Caco-2 (cell line): Measurements from ENCODE around the gene SEZ6. TPM values are rescaled to one million over a fixed set of nuclear protein-coding genes. Genes with fewer than 3 reads are reported as not detected.

Experiments used
- BruUV-seq: library from RNA; stranded (reverse); fragments of 400-500 nt; replicated peaks from 2 replicates; lab custom pipeline; 2021; lab: Mats Ljungman, UMichigan
- CTCF ChIA-PET: fragments of 300-600 bp; sonication (Branson Sonifier 250); formaldehyde crosslinking; loops from one replicate; lab custom pipeline; 2022; ENCODE audit warnings: antibody characterized with exemption; lab: Charles Lee
- POLR2A ChIA-PET: fragments of 300-600 bp; sonication (Branson Sonifier 250); formaldehyde crosslinking; loops from one replicate; lab custom pipeline; 2022; ENCODE audit warnings: antibody characterized with exemption; lab: Charles Lee
- DNase-seq, 2 experiments: peaks; one replicate each; pipeline versions ENCODE4 v3.0.0 to v3.0.0-alpha.2; 2020 to 2022
- H3K27me3 ChIP-seq: replicated peaks from 2 replicates; pipeline ENCODE4 v1.6.0; 2011; ENCODE audit warnings: low read length; ENCODE audit not compliant: control insufficient read depth, insufficient read depth
- H3K36me3 ChIP-seq: 2 replicates; pipeline ENCODE4 v1.5.1; 2011; ENCODE audit warnings: low read length; ENCODE audit not compliant: control insufficient read depth, insufficient read depth
- H3K4me1 ChIP-seq: fragments of 250-450 bp; sonication (Bioruptor Pico); 2 replicates; pipeline ENCODE4 v1.5.1; 2020; ENCODE audit warnings: mild to moderate bottlenecking
- H3K4me3 ChIP-seq: 2 replicates; pipeline ENCODE4 v1.5.1; 2011; ENCODE audit warnings: low read depth, mild to moderate bottlenecking, control low read depth, low read length
- H3K9me3 ChIP-seq: fragments of 250-450 bp; sonication (Bioruptor Pico); 2 replicates; pipeline ENCODE4 v1.5.1; 2020; ENCODE audit warnings: mild to moderate bottlenecking, moderate library complexity
- H3K27ac Mint-ChIP-seq: one replicate; pipeline ENCODE4 v1.8.0; 2022; ENCODE audit warnings: mixed read lengths; ENCODE audit not compliant: unreplicated experiment
- H3K27me3 Mint-ChIP-seq: one replicate; pipeline ENCODE4 v1.8.0; 2022; ENCODE audit warnings: mixed read lengths; ENCODE audit not compliant: insufficient read depth, unreplicated experiment
- H3K36me3 Mint-ChIP-seq: one replicate; pipeline ENCODE4 v1.8.0; 2022; ENCODE audit warnings: mild to moderate bottlenecking, mixed read lengths; ENCODE audit not compliant: insufficient read depth, unreplicated experiment
- H3K4me1 Mint-ChIP-seq: one replicate; pipeline ENCODE4 v1.8.0; 2022; ENCODE audit warnings: low read depth, mixed read lengths; ENCODE audit not compliant: unreplicated experiment
- H3K4me3 Mint-ChIP-seq: one replicate; pipeline ENCODE4 v1.8.0; 2022; ENCODE audit warnings: mild to moderate bottlenecking, moderate library complexity, mixed read lengths; ENCODE audit not compliant: unreplicated experiment
- H3K9me3 Mint-ChIP-seq: one replicate; pipeline ENCODE4 v1.8.0; 2022; ENCODE audit warnings: mixed read lengths; ENCODE audit not compliant: unreplicated experiment
- intact Hi-C: fragments of 100-400 bp; cut with micrococcal nuclease; formaldehyde crosslinking; loops from one replicate; pipeline ENCODE4 v1.10.0; 2022; ENCODE audit not compliant: unreplicated experiment
- total RNA-seq: library from RNA; stranded (reverse); gene quantifications from 2 replicates; pipeline ENCODE4 v1.2.3, GENCODE V29; 2022
- TF ChIP-seq, protein P1 (sequence below), 2 experiments: fragments of 200-600 bp in 1 of 2; IDR thresholded peaks; 1 replicate in 1 of 2; 2 replicates in 1 of 2; pipeline versions ENCODE4 v1.5.1 to v1.8.0; 2011 to 2022; ENCODE audit warnings: antibody characterized with exemption in 1 of 2, control low read depth in 1 of 2, inconsistent platforms in 1 of 2, low read depth in 1 of 2, low read length in 1 of 2, mild to moderate bottlenecking in 1 of 2, moderate library complexity in 1 of 2; ENCODE audit not compliant: insufficient read depth in 1 of 2, severe bottlenecking in 1 of 2, unreplicated experiment in 1 of 2

The SEZ6 gene
- total RNA-seq, 1 experiment from 2014 or later, result not detected

DNA sequence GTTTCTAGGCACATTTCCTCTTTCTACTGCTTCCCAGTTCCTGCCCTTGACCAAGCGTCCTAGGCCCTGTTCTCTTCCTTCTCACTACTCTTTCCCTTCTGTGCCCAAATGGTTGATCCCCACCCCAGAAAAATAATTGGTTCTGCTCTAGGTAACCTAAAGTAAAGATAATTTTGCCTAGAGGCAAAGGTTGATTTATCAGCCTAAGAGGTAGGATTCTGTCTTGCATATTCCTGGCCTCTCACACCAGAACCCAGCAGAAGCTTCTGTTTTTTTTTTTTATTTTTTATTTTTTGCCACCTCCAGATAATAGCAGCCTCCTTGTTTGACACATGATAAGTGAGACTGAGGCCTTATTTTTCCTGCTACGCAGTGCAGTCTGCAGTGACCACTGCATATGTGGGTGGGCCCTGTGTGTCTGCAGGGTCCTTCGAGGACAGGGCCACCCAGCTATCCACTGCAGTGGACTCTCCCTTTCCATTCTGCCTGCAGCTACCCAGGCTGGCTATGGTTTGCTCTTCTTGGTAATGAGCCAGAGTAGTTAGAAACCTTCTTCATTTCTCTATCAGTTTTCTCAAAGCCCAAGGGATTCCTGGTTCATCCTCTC is 37.8 kb upstream of the SEZ6 start:
- TF ChIP-seq, protein P1, sequence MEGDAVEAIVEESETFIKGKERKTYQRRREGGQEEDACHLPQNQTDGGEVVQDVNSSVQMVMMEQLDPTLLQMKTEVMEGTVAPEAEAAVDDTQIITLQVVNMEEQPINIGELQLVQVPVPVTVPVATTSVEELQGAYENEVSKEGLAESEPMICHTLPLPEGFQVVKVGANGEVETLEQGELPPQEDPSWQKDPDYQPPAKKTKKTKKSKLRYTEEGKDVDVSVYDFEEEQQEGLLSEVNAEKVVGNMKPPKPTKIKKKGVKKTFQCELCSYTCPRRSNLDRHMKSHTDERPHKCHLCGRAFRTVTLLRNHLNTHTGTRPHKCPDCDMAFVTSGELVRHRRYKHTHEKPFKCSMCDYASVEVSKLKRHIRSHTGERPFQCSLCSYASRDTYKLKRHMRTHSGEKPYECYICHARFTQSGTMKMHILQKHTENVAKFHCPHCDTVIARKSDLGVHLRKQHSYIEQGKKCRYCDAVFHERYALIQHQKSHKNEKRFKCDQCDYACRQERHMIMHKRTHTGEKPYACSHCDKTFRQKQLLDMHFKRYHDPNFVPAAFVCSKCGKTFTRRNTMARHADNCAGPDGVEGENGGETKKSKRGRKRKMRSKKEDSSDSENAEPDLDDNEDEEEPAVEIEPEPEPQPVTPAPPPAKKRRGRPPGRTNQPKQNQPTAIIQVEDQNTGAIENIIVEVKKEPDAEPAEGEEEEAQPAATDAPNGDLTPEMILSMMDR (IDR thresholded peaks at IDR 0.05; ENCODE audit: insufficient read depth in 1 of 2, low read depth in 1 of 2, low read length in 1 of 2, severe bottlenecking in 1 of 2, unreplicated experiment in 1 of 2), result no peak
- H3K4me3 Mint-ChIP-seq, result no peak overlapping the region
- no peaks in the 10 kb centered on the region for H3K9me3 ChIP-seq
- H3K27me3 Mint-ChIP-seq, result peaks cover 5% of the 10 kb centered on the region
- no peaks in the 10 kb centered on the region for H3K27me3 ChIP-seq
- intact Hi-C loops, result loop anchor here (5.0 kb wide), 1 partner anchor 36 kb away; the partner anchor contains the start of gene SEZ6
- H3K36me3 ChIP-seq, result no peaks in the 10 kb centered on the region
- no peak overlapping the region for H3K4me3 ChIP-seq
- DNase-seq, result no peak
- CTCF ChIA-PET, result no interaction called here
- H3K36me3 Mint-ChIP-seq, result no peaks in the 10 kb centered on the region
- no peaks in the 10 kb centered on the region for H3K9me3 Mint-ChIP-seq
- peaks cover 17% of the 10 kb centered on the region for H3K4me1 Mint-ChIP-seq
- H3K4me1 ChIP-seq, result 0 out of 2 replicates have a peak, but pooled peaks cover 2% of the 10 kb centered on the region
- POLR2A ChIA-PET, result no interaction called here
- no peak overlapping the region for H3K27ac Mint-ChIP-seq
- no TSS peak for BruUV-seq

DNA sequence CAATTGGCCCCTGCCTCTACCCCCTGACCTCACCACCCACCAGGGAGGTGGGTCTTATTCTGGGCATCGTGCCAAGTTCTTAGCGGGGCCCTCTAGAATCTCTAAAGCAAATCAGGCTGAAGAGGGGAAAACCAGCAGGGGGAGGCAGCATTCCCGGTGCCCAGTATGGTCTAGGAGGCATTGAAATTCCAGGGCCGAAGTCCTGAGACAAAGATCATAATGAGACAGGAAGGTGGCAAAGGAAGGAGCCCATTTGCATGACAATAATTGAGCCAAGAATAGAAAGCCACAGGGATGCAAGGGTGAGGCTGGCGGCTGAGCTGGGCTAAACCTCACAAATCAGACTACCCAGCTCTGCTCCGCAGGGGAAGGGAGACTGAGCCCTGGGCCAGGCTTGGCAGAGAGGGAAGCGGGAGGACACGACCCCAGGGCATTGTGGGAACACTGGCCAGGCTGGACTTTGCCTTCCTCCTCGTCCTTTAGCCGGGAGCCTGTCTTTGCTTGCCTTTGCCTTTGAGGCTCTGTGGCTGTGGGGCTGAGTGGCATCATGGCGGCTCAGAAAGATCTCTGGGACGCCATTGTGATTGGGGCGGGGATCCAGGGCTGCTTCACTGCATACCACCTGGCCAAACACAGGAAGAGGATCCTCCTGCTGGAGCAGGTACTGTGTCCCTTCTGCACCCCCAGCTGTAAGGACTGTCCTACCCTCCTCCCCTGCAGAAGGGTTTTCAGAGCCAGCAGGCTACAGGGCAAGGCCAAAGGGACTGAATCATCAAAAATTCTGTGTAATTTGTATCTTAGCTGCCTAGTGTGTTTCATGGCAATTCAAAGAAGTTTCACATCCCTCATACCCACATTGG is 37.1 kb upstream of the SEZ6 start, which contains the start of gene PIPOX:
Gene PIPOX, plus strand, starts transcription at position 463 of the 860 bp plus-strand sequence. Its CDS starts 85 bp downstream, at position 548.
- Mint-ChIP-seq H3K9me3 (no peaks in the 10 kb centered on the region), H3K4me1 (peaks cover 17% of the 10 kb centered on the region), H3K27me3 (peaks cover 3% of the 10 kb centered on the region), H3K27ac (no peak within 1 kb of the TSS), H3K4me3 (no peak within 1 kb of the TSS), H3K36me3 (no peaks in the 10 kb centered on the region)
- Histone ChIP-seq H3K4me1 (no peaks in the 10 kb centered on the region), H3K36me3 (no peaks in the 10 kb centered on the region), H3K27me3 (no peaks in the 10 kb centered on the region), H3K9me3 (no peaks in the 10 kb centered on the region), H3K4me3 (no peak within 1 kb of the TSS)
- no TSS peak for BruUV-seq
- TF ChIP-seq, protein P1 (IDR thresholded peaks at IDR 0.05; ENCODE audit: insufficient read depth in 1 of 2, low read depth in 1 of 2, low read length in 1 of 2, severe bottlenecking in 1 of 2, unreplicated experiment in 1 of 2), result no peak
- intact Hi-C loops, result loop anchor here (5.0 kb wide), 1 partner anchor 36 kb away; the partner anchor contains the start of gene SEZ6
- DNase-seq, result no peak
- ChIA-PET CTCF (no interaction called here), POLR2A (no interaction called here)

DNA sequence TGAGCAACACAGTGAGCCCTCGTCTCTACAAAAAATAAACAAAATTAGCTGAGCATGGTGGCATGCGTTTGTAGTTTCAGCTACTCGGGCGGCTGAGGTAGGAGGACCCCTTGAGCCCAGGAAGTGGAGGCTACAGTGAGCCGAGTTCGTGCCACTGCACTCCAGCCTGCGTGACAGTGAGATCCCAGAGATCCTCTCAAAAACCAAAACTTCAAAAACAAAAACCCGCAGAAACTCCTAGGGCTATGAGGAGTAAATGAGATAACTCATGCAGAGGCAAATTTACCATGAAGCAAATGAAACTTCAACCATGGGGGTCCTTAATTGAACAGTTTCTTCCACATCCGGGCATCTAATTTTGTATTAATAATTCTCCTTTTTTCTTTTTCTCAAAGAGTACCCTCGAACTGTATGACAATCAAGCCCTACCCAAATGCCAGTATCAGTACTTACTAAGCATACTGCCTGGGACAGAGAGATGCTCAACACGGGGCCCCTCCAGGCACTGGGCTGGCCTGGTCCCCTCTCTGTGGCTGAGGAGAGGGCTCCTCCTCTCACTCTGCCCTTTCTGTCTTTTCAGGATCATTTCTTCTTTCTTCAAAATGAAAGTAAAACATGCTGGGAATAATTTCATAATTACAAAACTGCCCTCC is 36.3 kb upstream of the SEZ6 start:
- intact Hi-C loops, result loop anchor here (5.0 kb wide), 1 partner anchor 35 kb away; the partner anchor contains the start of gene SEZ6
- H3K9me3 Mint-ChIP-seq, result no peaks in the 10 kb centered on the region
- no peaks in the 10 kb centered on the region for H3K27me3 ChIP-seq
- CTCF ChIA-PET, result interaction anchor here (1.7 kb wide), 1 partner anchor 76 kb away, joined by 6 read pairs; no protein-coding TSS in a partner anchor
- H3K27me3 Mint-ChIP-seq, result peaks cover 3% of the 10 kb centered on the region
- H3K36me3 Mint-ChIP-seq, result no peaks in the 10 kb centered on the region
- H3K4me3 Mint-ChIP-seq, result no peak overlapping the region
- no peak overlapping the region for H3K4me3 ChIP-seq
- H3K4me1 Mint-ChIP-seq, result peaks cover 17% of the 10 kb centered on the region
- no peaks in the 10 kb centered on the region for H3K4me1 ChIP-seq
- no peak overlapping the region for H3K27ac Mint-ChIP-seq
- TF ChIP-seq, protein P1 (IDR thresholded peaks at IDR 0.05; ENCODE audit: insufficient read depth in 1 of 2, low read depth in 1 of 2, low read length in 1 of 2, severe bottlenecking in 1 of 2, unreplicated experiment in 1 of 2), result no peak
- BruUV-seq, result no TSS peak
- DNase-seq, result no peak
- H3K36me3 ChIP-seq, result no peaks in the 10 kb centered on the region
- POLR2A ChIA-PET, result no interaction called here
- no peaks in the 10 kb centered on the region for H3K9me3 ChIP-seq
